Measurements from ENCODE around the gene RAB43.

DNA sequence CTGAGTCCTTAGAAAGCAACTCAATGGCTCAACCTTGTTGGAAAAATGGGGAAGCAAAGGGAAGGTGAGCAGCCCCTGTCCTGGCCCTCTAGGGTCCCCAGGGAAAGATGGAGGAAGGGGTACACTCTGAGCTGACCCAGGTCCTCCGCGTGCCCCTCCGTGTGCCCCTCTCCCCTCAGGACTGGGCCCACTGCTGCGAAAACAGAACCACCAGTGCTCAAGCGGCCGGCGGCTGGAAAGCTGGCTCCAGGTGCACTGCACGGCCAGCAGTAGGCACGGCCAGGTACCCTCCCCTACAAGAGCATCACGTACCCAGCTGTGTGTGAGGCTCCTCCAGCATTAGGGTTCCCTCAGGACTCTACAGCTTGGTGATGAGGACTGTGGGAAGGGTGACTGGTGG lies 26.3 kb downstream of the RAB43 start:
- TF ChIP-seq POLR2A (IDR thresholded peaks at IDR 0.05) = no peak
- TF ChIP-seq CTCF (IDR thresholded peaks at IDR 0.05) = no peak
